NB4 (cell line): ENCODE data around the gene ANKRD10.

Source experiments
- CTCF ChIP-seq: IDR thresholded peaks from one replicate; pipeline ENCODE4 v1.5.1; 2012; ENCODE audit warnings: low read depth, low read length
- POLR2A ChIP-seq: IDR thresholded peaks from 2 replicates; pipeline ENCODE4 v1.6.1; 2011; ENCODE audit warnings: mild to moderate bottlenecking; ENCODE audit not compliant: insufficient read length; ENCODE audit errors: extremely low read depth

DNA sequence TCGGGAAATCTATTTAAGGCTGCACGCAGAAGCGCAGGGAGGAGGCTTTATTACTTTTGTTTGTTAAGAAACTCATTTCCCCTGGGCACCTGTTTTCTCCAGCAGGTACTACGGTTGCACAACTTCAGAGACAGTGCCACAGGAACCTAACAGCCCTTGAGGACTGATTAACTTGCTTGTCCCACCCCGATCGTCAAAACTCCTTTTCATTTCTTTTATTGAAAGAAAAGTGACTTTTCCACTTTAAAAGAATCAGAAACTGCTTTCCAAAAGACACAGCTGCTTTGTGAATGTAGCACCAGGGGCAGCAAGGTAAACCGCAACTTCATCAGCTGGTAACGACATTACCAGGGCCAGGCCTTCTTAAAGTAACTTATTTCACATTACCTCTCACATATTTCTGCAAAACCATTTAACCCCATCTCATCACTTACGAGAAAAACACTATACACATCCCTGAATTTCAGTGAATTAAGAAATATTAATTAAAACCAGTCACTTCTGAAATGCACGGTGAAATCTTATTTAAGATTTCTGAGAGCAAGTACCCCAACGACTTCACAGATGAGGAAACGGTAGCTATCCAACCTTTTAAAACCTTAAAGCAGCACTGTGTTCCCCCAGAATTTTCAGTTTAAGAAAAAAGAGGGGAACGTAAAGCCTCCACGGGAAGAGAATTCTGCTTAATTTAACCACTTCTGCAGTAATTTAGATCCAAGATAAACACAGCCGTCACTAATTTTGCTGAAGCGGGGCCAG lies 1.4 kb downstream of the ANKRD10 start:
- no peak for TF ChIP-seq CTCF
- no peak for TF ChIP-seq POLR2A
